GM18867 (cell line): Measurements from ENCODE around the gene FUT8.

Experiments
- ATAC-seq: cut with Tn5 transposase; IDR thresholded peaks from one replicate; pipeline ENCODE4 v1.9.1; 2021; ENCODE audit warnings: mild to moderate bottlenecking, moderate library complexity; ENCODE audit not compliant: unreplicated experiment

FUT8 gene

DNA sequence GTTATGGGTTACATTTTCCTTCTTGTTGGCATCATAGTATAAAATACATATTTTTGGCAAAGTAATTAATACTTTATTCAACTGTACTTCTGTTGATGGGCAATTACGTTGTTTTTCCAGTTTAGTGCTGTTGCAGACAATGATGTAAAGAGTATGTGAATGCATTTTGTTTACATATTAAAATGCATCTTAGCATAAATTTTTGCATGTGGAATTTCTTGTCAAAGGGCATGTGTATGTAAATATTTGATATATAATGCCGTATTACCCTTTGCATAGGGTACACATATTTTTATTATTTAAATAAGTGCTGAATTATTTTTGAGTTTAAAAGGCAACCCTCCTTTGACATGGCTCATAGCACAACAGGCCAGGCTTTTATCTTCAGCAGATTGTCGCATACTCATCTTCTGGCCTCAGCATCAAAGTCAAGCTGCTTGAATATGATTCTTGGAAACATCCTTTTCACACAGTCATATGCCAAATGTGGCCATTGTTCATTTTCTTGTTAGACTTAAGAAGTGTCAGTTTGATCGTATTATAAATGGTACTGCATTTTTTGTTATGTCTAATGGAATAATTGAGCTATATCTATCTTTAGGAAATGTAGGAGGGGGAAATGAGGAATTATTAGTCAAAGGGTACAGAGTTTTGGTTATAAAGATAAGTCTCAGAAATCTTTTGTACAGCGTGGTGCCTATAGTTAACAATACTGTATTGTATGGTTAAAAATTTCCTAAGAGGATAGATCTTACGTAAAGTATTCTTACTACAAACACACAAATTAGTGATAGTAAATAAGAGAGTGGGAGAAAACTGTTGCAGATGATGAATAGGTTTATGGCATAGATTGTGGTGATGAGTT is 138.5 kb downstream of the FUT8 start:
- ATAC-seq = no peak

GRCh38 chr14:65552724-65553123 is 140.2 kb downstream of the FUT8 start:
- ATAC-seq = no peak

- no peak for ATAC-seq
These were observed 142.3 kb downstream of the FUT8 start for GRCh38 chr14:65554837-65555236.

- no peak for ATAC-seq
These were observed 142.8 kb downstream of the FUT8 start for GRCh38 chr14:65555358-65555757.

DNA sequence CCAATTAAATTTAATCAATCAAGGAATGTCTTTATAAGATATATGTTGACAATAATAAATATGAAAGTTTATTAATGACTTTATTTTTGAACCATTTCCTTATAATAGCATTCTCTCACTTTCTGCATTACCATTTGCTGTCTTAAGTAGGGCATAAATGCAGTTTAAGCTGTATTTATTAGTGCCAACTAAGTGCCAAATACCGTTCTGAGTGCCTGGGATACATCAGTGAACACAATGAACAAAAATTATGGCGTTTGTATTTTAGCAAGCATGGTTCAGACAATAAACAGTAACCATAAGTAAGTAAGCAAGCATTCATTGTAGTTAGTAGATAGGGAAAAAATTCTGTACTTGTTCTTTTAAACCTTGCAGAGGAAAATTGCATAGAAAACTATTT is 145.8 kb downstream of the FUT8 start:
- no peak for ATAC-seq

- ATAC-seq = no peak
These were observed 148.0 kb downstream of the FUT8 start for GRCh38 chr14:65560340-65561027.

DNA sequence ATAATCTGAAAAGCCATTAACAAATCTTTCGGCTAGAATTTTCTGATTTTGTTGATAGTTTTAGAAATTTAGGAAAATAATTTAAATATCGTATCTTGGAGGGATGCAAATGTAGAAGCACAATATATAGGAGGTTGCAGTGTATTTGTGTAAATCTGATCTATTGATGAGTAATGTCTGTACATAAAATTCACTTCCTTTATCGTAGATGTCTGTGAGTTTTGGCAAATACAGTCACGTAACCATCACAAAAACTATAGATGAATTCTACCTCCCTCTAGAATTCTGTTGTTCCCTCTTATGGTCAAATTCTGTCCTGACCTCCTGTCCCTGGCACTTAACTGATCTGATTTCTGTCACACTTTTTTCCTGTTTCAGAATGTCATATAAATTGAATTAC is 151.8 kb downstream of the FUT8 start:
- no peak for ATAC-seq

- ATAC-seq = no peak
These were observed 153.4 kb downstream of the FUT8 start for GRCh38 chr14:65565948-65566347.

DNA sequence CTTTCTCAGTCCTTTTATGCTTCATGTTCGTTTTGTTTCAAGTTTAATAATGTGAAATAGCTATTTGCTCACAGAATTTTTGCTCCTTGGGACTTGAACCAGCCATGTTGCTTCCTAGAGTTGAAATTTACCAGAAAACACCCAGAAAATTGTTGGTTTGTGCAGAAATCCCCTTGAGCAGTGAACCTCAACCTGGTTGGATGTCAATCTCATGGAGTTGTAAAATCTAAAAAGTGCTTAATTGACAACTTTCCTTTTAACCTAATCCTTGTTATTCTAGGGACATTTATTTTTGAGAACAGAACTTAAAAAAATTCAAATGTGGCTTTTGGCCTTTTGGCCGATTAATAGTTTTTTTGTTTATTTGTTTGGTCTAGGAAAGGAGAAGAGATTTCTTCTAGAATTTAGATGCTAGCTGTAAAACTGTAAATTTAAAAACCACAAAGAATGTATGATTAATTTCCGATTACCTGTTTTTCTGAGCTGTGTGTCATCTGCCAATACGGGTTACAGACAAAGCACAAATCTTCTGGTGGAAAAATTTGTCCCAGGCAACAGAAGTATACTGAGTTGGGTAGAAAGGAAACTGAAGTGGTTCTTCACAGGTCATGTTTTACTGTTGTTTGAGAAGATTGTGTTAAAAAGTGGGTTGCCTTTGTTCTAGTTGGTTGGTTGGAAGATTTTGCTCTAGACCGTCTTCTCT is 154.4 kb downstream of the FUT8 start:
- no peak for ATAC-seq

DNA sequence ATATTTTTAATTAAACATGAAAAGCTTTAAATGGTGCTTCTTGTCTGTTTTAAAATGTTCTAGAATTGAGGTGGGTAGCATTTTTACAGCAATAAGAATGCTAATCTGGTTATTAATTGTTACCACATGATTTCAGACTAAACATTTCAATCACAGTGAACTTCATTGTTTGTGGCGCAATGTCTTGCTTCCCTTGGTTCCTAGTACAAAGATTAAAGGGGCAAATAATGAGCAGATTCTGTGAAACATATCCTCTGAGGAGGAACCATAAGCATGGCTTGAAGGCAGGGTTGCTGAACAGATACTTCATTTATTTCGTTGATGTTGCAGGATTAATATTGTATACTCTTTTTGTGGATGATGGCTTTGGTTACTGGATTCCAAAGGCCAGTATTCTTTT is 162.1 kb downstream of the FUT8 start:
- ATAC-seq = no peak

GRCh38 chr14:65575389-65575788 is 162.9 kb downstream of the FUT8 start:
- no peak for ATAC-seq

- no peak for ATAC-seq
These were observed 168.4 kb downstream of the FUT8 start for GRCh38 chr14:65580973-65581372.

- ATAC-seq = no peak
These were observed 168.8 kb downstream of the FUT8 start for GRCh38 chr14:65581378-65581777.

DNA sequence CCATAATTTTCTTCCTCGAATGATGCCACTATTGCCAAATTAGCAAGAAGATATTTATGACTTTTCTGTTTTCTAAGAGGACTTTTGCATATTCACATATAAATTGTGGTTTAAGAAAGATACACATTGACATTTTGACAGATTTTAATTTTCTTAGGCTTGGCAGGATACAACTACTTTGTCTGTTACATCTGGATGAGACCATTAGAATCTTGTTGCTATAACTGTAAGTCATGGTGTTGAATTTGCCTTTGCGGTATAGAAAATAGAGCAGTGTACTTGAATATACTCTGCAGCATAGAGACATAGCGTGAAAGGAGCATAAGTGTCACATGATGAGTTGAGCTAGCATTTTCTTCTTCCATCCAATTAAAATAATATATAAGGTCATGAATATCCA is 169.3 kb downstream of the FUT8 start:
- no peak for ATAC-seq

- no peak for ATAC-seq
These were observed 172.7 kb downstream of the FUT8 start for GRCh38 chr14:65585216-65585615.

GRCh38 chr14:65588426-65589140 is 176.1 kb downstream of the FUT8 start:
- ATAC-seq = no peak

- ATAC-seq = no peak
These were observed 181.8 kb downstream of the FUT8 start for GRCh38 chr14:65594153-65594881.

- no peak for ATAC-seq
These were observed 182.3 kb downstream of the FUT8 start for GRCh38 chr14:65594882-65595237.

DNA sequence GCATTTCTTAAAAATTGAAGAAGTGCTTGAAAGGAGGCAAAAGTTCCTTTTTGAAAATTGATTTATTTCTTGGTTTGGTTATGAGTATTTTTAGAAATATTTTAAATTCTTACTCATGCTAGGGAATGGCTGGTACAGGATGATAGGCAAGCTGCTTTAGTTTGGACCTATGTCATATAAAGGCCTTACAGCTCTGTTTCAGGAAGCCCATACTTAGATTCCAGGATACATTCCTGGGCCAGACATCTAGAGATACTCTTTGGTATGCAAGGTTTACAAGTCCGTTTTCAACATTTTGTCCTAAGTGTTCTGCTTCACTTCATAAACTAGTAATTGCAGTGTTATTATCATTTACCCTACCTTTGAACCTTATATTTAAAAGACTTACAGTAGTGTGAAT is 186.8 kb downstream of the FUT8 start:
- no peak for ATAC-seq

DNA sequence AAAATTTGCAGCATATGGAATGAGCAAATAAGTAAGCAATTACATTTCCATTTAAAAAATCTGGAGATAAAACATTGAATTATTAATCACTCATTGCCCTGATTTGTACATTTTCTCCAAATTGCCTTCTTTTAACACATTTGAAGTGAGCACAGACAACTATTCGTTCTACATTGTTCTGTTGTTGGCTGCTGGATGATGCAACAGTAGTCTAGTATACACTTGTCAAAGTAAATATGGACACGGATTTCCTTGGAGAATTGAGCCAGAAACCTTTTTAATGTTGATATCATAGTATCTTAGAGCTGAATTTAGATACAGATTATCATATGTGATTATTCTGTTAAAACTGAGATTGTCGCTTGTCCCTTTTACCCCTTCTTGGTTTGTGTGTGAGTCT is 188.2 kb downstream of the FUT8 start:
- no peak for ATAC-seq

DNA sequence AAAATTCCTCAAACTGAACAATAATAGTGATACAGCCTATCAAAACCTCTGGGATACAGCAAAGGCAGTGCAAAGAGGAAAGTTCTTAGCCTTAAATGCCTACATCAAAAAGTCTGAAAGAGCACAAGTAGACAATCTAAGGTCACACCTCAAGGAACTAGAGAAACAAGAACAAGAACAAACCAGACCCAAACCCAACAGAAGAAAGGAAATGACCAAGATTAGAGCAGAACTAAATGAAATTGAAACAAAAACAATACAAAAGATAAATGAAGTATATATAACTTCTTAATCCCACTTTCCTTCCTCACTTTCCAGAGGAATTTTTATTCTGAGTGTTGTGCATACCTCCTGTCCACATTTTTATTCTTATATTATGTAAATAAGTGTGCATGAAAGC is 192.0 kb downstream of the FUT8 start:
- ATAC-seq = no peak
